ENCODE data around the gene CPA1.

DNA sequence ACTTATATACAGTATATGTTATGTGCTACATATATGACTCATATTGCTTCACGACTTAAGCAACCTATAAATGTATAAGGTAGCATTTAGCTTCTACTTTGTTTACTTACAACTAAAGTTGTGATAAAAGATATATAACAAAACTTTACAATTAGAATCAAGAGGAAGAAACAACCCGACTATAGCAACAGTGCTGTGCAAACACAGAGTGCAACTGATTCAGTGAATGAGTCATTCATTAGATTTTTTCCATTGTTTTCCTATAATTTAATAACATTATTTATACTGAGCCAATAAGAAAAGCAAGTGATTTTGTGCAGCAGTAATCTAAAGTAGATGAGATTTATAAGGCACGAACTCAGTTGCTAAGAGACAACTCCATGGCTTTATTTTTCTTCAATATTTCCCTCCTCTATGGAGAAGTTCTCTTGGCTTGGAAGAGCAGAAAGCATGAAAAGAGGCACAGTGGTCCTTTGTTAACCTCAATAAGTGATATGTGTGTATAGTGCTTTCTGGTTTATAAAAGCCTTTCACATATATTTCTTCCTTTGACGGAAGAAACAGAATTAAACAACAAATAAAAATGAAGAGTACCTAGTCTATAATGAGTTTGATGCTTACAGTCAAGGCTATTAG lies 40.8 kb downstream of the CPA1 start:
- TF ChIP-seq, protein P1, sequence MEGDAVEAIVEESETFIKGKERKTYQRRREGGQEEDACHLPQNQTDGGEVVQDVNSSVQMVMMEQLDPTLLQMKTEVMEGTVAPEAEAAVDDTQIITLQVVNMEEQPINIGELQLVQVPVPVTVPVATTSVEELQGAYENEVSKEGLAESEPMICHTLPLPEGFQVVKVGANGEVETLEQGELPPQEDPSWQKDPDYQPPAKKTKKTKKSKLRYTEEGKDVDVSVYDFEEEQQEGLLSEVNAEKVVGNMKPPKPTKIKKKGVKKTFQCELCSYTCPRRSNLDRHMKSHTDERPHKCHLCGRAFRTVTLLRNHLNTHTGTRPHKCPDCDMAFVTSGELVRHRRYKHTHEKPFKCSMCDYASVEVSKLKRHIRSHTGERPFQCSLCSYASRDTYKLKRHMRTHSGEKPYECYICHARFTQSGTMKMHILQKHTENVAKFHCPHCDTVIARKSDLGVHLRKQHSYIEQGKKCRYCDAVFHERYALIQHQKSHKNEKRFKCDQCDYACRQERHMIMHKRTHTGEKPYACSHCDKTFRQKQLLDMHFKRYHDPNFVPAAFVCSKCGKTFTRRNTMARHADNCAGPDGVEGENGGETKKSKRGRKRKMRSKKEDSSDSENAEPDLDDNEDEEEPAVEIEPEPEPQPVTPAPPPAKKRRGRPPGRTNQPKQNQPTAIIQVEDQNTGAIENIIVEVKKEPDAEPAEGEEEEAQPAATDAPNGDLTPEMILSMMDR (IDR thresholded peaks at IDR 0.05; ENCODE audit: insufficient read depth, low read length, poor library complexity, severe bottlenecking) = no peak
- TF ChIP-seq EZH2phosphoT487 (conservative IDR thresholded peaks at IDR 0.05; ENCODE audit: low read length) = no peak
